Sigmoid colon (tissue), 7 donors: ENCODE measurements around the gene LIMK2. TPM values are rescaled to one million over a fixed set of nuclear protein-coding genes. Genes with fewer than 3 reads are reported as not detected.
"Not testable (repeated sequence)": the region's sequence is repeated elsewhere in the genome, so short reads cannot be mapped to it uniquely, and the experiment has no call there.

ENCODE experiments used
- DNase-seq: peaks from one replicate; pipeline ENCODE4 v3.0.0-alpha.2; 2019
- H3K27ac ChIP-seq, 4 donors: fragments of 200-600 bp; sonication (generic); one replicate each; pipeline ENCODE4 v1.5.1; 2016 to 2019; ENCODE audit warnings: mild to moderate bottlenecking in 1 of 4
- H3K27me3 ChIP-seq, 3 donors: fragments of 200-600 bp; sonication (generic); one replicate each; pipeline ENCODE4 v1.5.1; 2019; ENCODE audit warnings: mild to moderate bottlenecking in 1 of 3
- H3K36me3 ChIP-seq, 4 donors: fragments of 200-600 bp; sonication (generic); one replicate each; pipeline ENCODE4 v1.5.1; 2016 to 2019
- H3K4me1 ChIP-seq, 4 donors: fragments of 200-600 bp; sonication (generic); one replicate each; pipeline ENCODE4 v1.5.1; 2017 to 2019
- H3K4me3 ChIP-seq, 4 donors: fragments of 200-600 bp; sonication (generic); one replicate each; pipeline ENCODE4 v1.5.1; 2017 to 2019; ENCODE audit warnings: mild to moderate bottlenecking in 2 of 4, moderate library complexity in 1 of 4
- H3K9me3 ChIP-seq, 4 donors: fragments of 200-600 bp in 3 of 4; sonication (generic) in 3 of 4; one replicate each; pipeline versions ENCODE4 v1.5.1 to v1.6.1; 2013 to 2019
- CTCF ChIP-seq, 4 experiments: fragments of 450-650 bp in 3 of 4; fragments of 200-600 bp in 1 of 4; IDR thresholded peaks; one replicate each; pipeline ENCODE4 v1.5.1; 2016 to 2019; ENCODE audit warnings: antibody characterized with exemption in 4 of 4, mild to moderate bottlenecking in 3 of 4, moderate library complexity in 2 of 4
- EP300 ChIP-seq, 4 donors: sonication (generic); formaldehyde crosslinking; IDR thresholded peaks; one replicate each; pipeline ENCODE4 v1.6.1; 2017; ENCODE audit warnings: antibody characterized with exemption in 4 of 4
- POLR2A ChIP-seq, 2 donors: fragments of 450-650 bp; IDR thresholded peaks; one replicate each; pipeline ENCODE4 v1.6.1; 2016; ENCODE audit warnings: antibody characterized with exemption in 2 of 2, mild to moderate bottlenecking in 2 of 2, moderate library complexity in 2 of 2
- POLR2AphosphoS5 ChIP-seq, 4 donors: sonication (generic); formaldehyde crosslinking; IDR thresholded peaks; one replicate each; pipeline ENCODE4 v1.6.1; 2017; ENCODE audit warnings: antibody characterized with exemption in 4 of 4
- WGBS, 2 donors: extraction: QIAGEN DNeasy Blood & Tissue Kit; methylation state at CpG; one replicate each; pipeline ENCODE4 v1.1.7; 2013; 5-methylcytosine and 5-hydroxymethylcytosine counted together
- intact Hi-C: fragments of 100-400 bp; cut with DNase I; formaldehyde crosslinking; loops from one replicate; pipeline ENCODE4 v1.15.1; 2023
- polyA plus RNA-seq, 3 donors: library from polyadenylated mRNA; stranded (reverse); fragments of 200-250 nt; gene quantifications; one replicate each; pipeline ENCODE4 v1.2.3, GENCODE V29; 2013
- total RNA-seq, 4 donors: library from RNA; depleted of rRNA; stranded (reverse); fragments of >200 nt; gene quantifications; one replicate each; pipeline ENCODE4 v1.1.0, GENCODE V29; 2016
- donor health status: healthy with polysubstance abuse.
- donor health status: Bipolar disorder and iron deficiency.
- donor health status: healthy.

LIMK2 gene
- total and polyA plus RNA-seq, 7 donors = 10.3 to 58.7 (median 20.8) TPM

DNA sequence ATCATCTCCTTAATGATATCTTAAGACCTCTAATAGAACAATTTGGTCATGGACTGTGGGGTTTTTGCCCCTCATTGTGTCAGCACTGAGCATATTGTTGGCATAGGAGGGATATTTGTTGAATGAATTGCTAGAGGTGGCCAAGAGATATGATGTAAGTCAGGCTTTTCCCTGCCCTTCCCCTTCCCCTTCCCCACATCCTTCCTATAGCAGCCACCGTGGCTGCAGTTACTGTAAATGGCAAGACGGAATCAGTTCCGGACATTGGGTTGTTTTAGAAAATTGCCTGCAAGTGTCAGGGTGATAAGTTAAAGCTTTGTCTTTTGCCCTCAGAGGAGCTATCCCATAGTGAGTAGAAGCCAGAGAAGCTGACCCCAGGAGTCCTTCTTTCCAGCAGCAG is 23.0 kb downstream of the LIMK2 start:
- TF ChIP-seq CTCF (IDR thresholded peaks at IDR 0.05) (no peak), POLR2A (IDR thresholded peaks at IDR 0.05) (no peak), POLR2AphosphoS5 (IDR thresholded peaks at IDR 0.05) (no peak)
- Histone ChIP-seq H3K27me3 (no peaks in the 10 kb centered on the region), H3K4me1 (peaks cover 0 to 22% (median 17%) of the 10 kb centered on the region in 4 donors), H3K4me3 (no peak overlapping the region), H3K27ac (peak overlapping the region in 1 of 4 donors; percentile 16), H3K9me3 (no peaks in the 10 kb centered on the region), H3K36me3 (no peaks in the 10 kb centered on the region)
- DNase-seq = no peak
- 72 to 76% methylated on average over 3 of the region's 3 CpGs for WGBS, 2 donors
- intact Hi-C loops = no loop called here

GRCh38 chr22:31236044-31236443 is 23.9 kb downstream of the LIMK2 start:
- 96 to 97% methylated on average over 4 of the region's 4 CpGs for WGBS, 2 donors

DNA sequence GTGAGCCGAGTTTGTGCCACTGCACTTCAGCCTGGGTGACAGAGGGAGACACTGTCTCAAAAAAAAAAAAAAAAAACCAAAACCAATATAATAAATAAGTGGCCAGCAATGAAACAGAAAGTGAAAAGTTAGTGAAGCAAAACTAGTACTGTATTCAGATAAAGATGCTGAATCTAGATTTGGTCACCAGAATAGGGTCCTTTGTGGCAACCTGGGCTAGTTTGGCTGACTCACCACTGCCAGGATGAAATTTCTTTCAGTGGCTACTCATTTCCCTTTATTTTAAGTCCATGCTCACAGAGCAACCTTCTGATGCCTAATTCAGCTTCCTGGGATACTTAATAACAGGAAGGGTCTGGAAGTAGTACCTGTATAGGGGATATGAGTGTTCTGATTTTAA is 26.0 kb downstream of the LIMK2 start:
- Histone ChIP-seq H3K9me3 (no peaks in the 10 kb centered on the region), H3K36me3 (no peaks in the 10 kb centered on the region), H3K27me3 (no peaks in the 10 kb centered on the region), H3K4me1 (peaks cover 0 to 5% (median under 1%) of the 10 kb centered on the region in 4 donors), H3K27ac (no peak overlapping the region), H3K4me3 (no peak overlapping the region)
- DNase-seq = no peak
- TF ChIP-seq POLR2A (IDR thresholded peaks at IDR 0.05) (no peak), EP300 (IDR thresholded peaks at IDR 0.05) (no peak), POLR2AphosphoS5 (IDR thresholded peaks at IDR 0.05) (no peak), CTCF (IDR thresholded peaks at IDR 0.05) (no peak)
- 61 to 78% methylated on average over 1 of the region's 1 CpG for WGBS, 2 donors
- intact Hi-C loops = no loop called here

More at GRCh38 chr22:31236044-31236443, 23.9 kb downstream of the LIMK2 start:
- H3K4me1 ChIP-seq = peaks cover 0 to 12% (median 8%) of the 10 kb centered on the region in 4 donors
- H3K27ac ChIP-seq, H3K27me3 ChIP-seq, H3K36me3 ChIP-seq, intact Hi-C loops, H3K9me3 ChIP-seq, H3K4me3 ChIP-seq, DNase-seq: not testable (repeated sequence)

GRCh38 chr22:31239771-31240370 is 27.8 kb downstream of the LIMK2 start:
- DNase-seq = no peak
- Histone ChIP-seq H3K4me3 (no peak overlapping the region), H3K4me1 (peaks cover 0 to 21% (median 16%) of the 10 kb centered on the region in 4 donors), H3K27ac (no peak overlapping the region), H3K27me3 (no peaks in the 10 kb centered on the region), H3K9me3 (no peaks in the 10 kb centered on the region), H3K36me3 (no peaks in the 10 kb centered on the region)
- intact Hi-C loops = no loop called here
- TF ChIP-seq CTCF (IDR thresholded peaks at IDR 0.05) = no peak
- TF ChIP-seq EP300 (IDR thresholded peaks at IDR 0.05) = no peak
- no peak for TF ChIP-seq POLR2A (IDR thresholded peaks at IDR 0.05)
- no peak for TF ChIP-seq POLR2AphosphoS5 (IDR thresholded peaks at IDR 0.05)
- 53 to 79% methylated on average over 6 of the region's 6 CpGs for WGBS, 2 donors

- 10 to 55% methylated on average over 1 of the region's 1 CpG for WGBS, 2 donors
- Histone ChIP-seq H3K4me1 (peaks cover 0 to 24% (median 19%) of the 10 kb centered on the region in 4 donors), H3K4me3 (no peak overlapping the region), H3K36me3 (no peaks in the 10 kb centered on the region), H3K27ac (no peak overlapping the region), H3K9me3 (no peaks in the 10 kb centered on the region), H3K27me3 (no peaks in the 10 kb centered on the region)
- DNase-seq = no peak
- intact Hi-C loops = no loop called here
- TF ChIP-seq POLR2A (IDR thresholded peaks at IDR 0.05) (no peak), EP300 (IDR thresholded peaks at IDR 0.05) (no peak), POLR2AphosphoS5 (IDR thresholded peaks at IDR 0.05) (no peak), CTCF (IDR thresholded peaks at IDR 0.05) (no peak)
These were observed 29.1 kb downstream of the LIMK2 start for GRCh38 chr22:31241200-31241599.
